ENCODE results near the gene HEXA.

Gene HEXA

GRCh38 chr15:72304596-72304995 is 71.2 kb downstream of the HEXA start (continued):
- TF ChIP-seq ZNF16 (tag by site-specific recombination; IDR thresholded peaks at IDR 0.05; ENCODE audit: low read depth) (no peak), SP2 (tag by site-specific recombination; IDR thresholded peaks at IDR 0.05) (no peak)

- ChIA-PET POLR2A (no interaction called here), CTCF (interaction anchor here (0.7 to 3.0 kb wide), 2 partner anchors 10 to 15 kb away, joined by 4 to 22 read pairs; no protein-coding TSS in a partner anchor)
- H3K36me3 ChIP-seq (ENCODE audit: control insufficient read depth in 2 of 2, insufficient read depth in 1 of 2, low read length in 2 of 2) = no peaks in the 10 kb centered on the region
- H3K27ac ChIP-seq (ENCODE audit: extremely low read depth, low read depth, low read length) = no peak overlapping the region
- TF ChIP-seq ZNF677 (tag by site-specific recombination; IDR thresholded peaks at IDR 0.05) (no peak), ZBTB17 (tag by site-specific recombination; IDR thresholded peaks at IDR 0.05) (no peak), INSM2 (tag by site-specific recombination; IDR thresholded peaks at IDR 0.05) (no peak), ZNF184 (tag by site-specific recombination; IDR thresholded peaks at IDR 0.05) (no peak), ZSCAN18 (tag by site-specific recombination; IDR thresholded peaks at IDR 0.05) (no peak), ZNF571 (tag by site-specific recombination; IDR thresholded peaks at IDR 0.05) (no peak), ZNF114 (tag by site-specific recombination; IDR thresholded peaks at IDR 0.05) (no peak), ZXDB (tag by site-specific recombination; IDR thresholded peaks at IDR 0.05) (no peak), SP7 (tag by site-specific recombination; IDR thresholded peaks at IDR 0.05) (no peak), ZNF704 (tag by site-specific recombination; IDR thresholded peaks at IDR 0.05) (no peak), MYNN (tag by site-specific recombination; IDR thresholded peaks at IDR 0.05; ENCODE audit: borderline replicate concordance) (no peak)
- H3K9me3 ChIP-seq (ENCODE audit: control insufficient read depth, insufficient read depth, low read depth, low read length) = no peaks in the 10 kb centered on the region
- H3K4me3 ChIP-seq (ENCODE audit: low read depth, low read length) = no peak overlapping the region
- H3K4me1 ChIP-seq (ENCODE audit: control insufficient read depth, insufficient read depth, low read length) = no peaks in the 10 kb centered on the region
These were observed 72.9 kb downstream of the HEXA start for GRCh38 chr15:72302955-72303354.

Data from HEK293 (cell line).